ENCODE results near the gene RPL32. TPM values are rescaled to one million over a fixed set of nuclear protein-coding genes. Genes with fewer than 3 reads are reported as not detected.

The RPL32 gene
- total and polyA plus RNA-seq, 9 of the 15 experiments (the other 6 are each of a cell fraction or from before 2014, with no cell fraction given) = 2,738 to 6,200 (median 4,286) TPM

- TF ChIP-seq SRSF7 (optimal IDR thresholded peaks at IDR 0.05; ENCODE audit: low read depth, low read length) = no peak
- TF ChIP-seq HNRNPK (IDR thresholded peaks at IDR 0.05; ENCODE audit: low read depth, low read length, poor library complexity, severe bottlenecking) = no peak
- TF ChIP-seq SPI1 (IDR thresholded peaks at IDR 0.05; ENCODE audit: borderline replicate concordance, low read depth, low read length) = peak; percentile 39; the same call in 1 of the 2 replicates
- no peak for TF ChIP-seq ZNF592 (IDR thresholded peaks at IDR 0.05)
- no peak for TF ChIP-seq MXD1 (CRISPR knock-in tag; IDR thresholded peaks at IDR 0.05; ENCODE audit: borderline replicate concordance, poor library complexity, severe bottlenecking)
- peak; percentile 85 for TF ChIP-seq SNRNP70 (optimal IDR thresholded peaks at IDR 0.05; ENCODE audit: low read depth, low read length)
- TF ChIP-seq HCFC1 (IDR thresholded peaks at IDR 0.05; ENCODE audit: low read depth, low read length) = peak; percentile 87
- TF ChIP-seq ZNF407 (IDR thresholded peaks at IDR 0.05; ENCODE audit: low read depth) = peak; percentile 89
- TF ChIP-seq ZNF398 (CRISPR knock-in tag; IDR thresholded peaks at IDR 0.05) = no peak
- TF ChIP-seq ZNF217 (CRISPR knock-in tag; IDR thresholded peaks at IDR 0.05) = no peak
- TF ChIP-seq ARID1B (IDR thresholded peaks at IDR 0.05) = 0 out of 2 replicates have a peak, but pooled peaks have one; percentile 14
Observed at GRCh38 chr3:12841149-12841969, at the start of gene RPL32 (continued).
